ENCODE measurements around the gene UGT1A9.
"Not testable (repeated sequence)": the region's sequence is repeated elsewhere in the genome, so short reads cannot be mapped to it uniquely, and the experiment has no call there.

UGT1A9 gene

GRCh38 chr2:233680361-233681045 lies 8.8 kb downstream of the UGT1A9 start:
- DNase-seq (ENCODE audit: low read depth), result no peak

GRCh38 chr2:233681521-233682099 lies 9.9 kb downstream of the UGT1A9 start, which contains the start of gene UGT1A7:
UGT1A7 (plus strand) TSS chr2:233681901; CDS start chr2:233681938, 37 bp downstream.
- no peak for DNase-seq (ENCODE audit: low read depth)

DNA sequence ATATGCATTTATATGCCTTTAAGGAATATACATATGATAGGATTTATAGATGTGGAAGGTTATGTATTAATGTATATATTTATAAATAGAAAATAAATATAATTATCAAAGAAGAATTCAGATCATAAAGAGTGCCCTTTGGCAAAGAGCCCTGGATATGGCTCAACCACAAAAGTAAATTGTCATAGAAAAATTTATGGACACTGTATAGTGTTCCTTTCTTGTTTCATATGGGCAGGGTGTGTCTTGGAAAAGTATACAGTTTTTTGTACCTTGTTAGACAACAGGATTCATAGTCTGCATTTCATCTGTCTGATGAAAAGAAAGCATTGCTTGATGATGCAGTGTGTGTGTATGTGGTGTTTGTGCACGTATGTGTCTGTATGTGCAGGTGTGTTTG lies 12.9 kb downstream of the UGT1A9 start:
- no peak for DNase-seq (ENCODE audit: low read depth)

- DNase-seq (ENCODE audit: low read depth), result no peak
These were observed 15.2 kb downstream of the UGT1A9 start for GRCh38 chr2:233686928-233687327.

- DNase-seq (ENCODE audit: low read depth), result no peak
These were observed 16.6 kb downstream of the UGT1A9 start for GRCh38 chr2:233688341-233688740.

- no peak for DNase-seq (ENCODE audit: low read depth)
These were observed 17.3 kb downstream of the UGT1A9 start for GRCh38 chr2:233689031-233689430.

DNA sequence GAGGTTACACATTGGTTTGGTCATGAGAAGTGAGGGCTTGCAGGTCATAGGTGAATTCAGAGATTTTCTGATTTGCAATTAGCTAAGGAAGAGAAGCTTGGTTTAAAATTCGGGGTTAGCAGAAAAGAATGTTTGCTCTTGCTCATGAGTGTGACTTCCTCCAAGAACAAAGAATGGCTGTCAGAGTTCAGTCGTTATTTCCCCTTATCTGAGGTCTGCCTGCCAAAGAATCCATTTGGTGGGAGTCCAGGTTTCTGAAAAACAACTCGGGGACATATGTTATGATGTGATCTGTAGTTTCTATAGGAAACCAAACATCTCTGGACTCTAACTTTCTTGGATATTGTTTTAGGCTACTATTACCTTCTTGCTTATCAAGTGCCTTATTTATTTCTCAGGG lies 17.8 kb downstream of the UGT1A9 start:
- DNase-seq (ENCODE audit: low read depth), result no peak

DNA sequence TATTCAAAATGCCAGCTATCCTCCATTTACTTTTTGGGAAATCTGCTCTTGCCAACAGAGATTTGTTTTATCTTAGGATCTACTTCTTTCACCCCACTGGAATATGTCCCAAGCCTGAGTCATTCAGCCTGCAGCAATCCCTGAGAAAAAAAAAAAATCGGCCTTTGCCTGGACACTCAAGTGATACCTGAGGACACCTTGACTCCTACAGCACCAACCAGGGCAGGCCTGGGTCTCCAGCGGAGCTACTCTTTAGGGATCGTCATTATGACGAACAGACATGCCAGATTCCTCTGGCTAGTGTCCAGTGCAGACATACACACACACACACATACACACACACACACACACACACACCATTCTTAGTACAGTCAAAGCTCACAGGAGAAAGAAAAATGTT lies 18.7 kb downstream of the UGT1A9 start:
- DNase-seq (ENCODE audit: low read depth), result no peak

DNA sequence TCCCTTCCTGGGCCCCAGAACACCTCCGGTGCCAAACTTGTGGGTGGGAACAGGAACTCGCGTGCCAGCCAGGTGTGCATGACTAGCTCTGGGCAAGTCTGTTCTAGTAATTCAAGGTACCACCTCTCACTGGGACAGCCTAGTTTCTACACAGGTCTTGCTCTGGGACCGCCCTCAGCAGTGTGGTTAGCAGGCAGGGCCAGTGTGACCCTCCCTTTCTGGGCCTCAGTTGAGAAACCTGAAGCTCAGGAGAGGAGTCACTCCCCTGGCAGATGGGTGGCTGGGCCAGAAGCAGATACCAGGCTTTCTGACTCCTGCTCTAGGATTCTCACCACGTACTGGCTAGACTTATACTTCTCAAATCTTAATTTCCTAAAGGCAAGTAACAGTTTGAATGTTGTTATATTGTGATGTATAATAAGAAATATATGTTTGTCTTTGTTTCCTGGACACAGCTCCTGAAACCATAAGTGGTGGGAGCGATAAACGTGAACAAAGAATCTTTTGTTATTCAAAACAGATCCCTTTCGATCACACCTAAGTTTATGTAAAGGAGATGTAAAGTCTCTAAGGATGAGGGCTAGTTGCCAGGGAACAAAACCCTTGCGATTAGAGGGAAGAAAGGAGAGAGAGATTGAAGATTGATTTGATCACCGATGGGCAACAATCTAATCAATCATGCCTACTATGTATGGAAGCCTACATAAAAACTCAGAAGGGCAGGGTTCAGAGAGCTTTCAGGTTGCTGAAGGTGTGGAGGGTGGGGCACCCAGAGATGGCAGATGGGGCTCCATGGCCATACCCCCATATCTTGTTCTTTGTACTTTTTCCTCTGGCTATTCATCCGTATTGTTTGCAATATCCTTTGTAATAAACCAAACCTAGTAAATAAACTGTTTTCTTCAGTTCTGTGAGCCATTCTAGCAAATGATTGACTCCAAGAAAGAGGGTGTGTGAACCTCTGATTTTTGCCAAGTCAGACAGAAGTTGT lies 20.0 kb downstream of the UGT1A9 start:
- no peak for DNase-seq (ENCODE audit: low read depth)

DNA sequence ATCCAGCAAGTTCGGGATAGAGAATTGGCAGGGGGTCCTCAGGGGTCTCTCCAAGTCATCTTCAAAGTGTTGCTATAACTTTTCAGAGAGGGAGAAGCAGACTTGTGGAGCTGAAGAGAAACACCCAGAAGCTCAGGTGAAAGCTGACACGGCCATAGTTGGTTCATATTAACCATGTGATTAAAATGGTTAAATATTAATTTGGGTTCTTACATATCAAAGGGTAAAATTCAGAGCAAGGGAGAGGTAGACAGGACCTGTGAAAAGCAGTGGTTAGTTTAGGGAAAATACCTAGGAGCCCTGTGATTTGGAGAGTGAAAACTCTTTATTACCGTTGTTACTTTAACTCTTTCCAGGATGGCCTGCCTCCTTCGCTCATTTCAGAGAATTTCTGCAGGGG lies 20.9 kb downstream of the UGT1A9 start, which contains the start of gene UGT1A6:
Gene UGT1A6, plus strand, starts transcription at position 243 of the 400 bp plus-strand sequence. Its CDS starts 115 bp downstream, at position 358.
- DNase-seq (ENCODE audit: low read depth), result no peak

DNA sequence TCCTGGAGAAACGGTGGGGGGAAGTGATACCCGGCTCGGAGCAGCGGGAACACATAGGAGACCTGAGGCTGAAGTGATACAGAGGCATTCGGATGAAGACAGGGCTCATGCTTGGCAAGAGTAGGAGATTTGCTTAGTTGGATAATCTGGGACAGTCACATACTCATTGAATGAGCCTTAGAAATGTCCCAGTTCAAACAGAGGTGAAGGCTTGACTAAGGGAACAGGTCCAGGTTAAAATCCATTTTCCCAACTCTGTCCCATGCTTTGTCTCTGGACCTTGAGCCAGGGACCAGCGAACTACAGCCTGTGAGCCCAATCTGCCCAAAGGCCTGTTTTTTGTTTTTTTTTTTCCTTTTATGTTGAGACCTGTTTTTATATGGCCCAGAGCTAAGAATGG lies 22.3 kb downstream of the UGT1A9 start:
- no peak for DNase-seq (ENCODE audit: low read depth)

DNA sequence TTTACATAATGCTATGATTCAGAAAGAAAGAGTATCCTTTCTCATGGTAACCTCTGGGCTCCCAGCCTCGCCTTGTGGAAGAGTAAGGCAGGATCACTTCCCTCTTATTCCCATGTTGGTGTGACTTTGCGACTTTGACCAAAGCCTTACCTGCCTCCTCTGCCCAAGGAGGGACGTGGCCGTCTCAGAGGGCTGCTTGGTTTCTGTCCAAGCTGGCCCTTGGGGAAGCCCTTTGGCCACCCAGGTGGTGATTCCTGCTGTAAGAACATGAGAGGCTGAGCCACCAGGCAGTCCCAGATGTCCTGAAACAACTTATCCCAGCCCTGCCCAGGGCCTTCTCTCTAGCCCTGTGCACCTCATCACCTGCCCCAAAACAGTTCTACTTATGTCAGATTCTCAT lies 27.0 kb downstream of the UGT1A9 start:
- DNase-seq (ENCODE audit: low read depth), result no peak

GRCh38 chr2:233699424-233700027 lies 27.8 kb downstream of the UGT1A9 start:
- no peak for DNase-seq (ENCODE audit: low read depth)

GRCh38 chr2:233700028-233700635 lies 28.4 kb downstream of the UGT1A9 start:
- DNase-seq (ENCODE audit: low read depth), result no peak

DNA sequence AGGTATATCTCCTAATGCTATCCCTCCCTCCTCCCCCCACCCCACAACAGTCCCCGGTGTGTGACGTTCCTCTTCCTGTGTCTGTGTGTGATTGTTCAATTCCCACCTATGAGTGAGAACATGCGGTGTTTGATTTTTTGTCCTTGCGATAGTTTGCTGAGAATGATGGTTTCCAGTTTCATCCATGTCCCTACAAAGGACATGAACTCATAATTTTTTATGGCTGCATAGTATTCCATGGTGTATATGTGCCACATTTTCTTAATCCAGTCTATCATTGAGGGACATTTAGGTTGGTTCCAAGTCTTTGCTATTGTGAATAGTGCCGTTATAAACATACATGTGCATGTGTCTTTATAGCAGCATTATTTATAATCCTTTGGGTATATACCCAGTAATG lies 29.1 kb downstream of the UGT1A9 start:
- DNase-seq (ENCODE audit: low read depth), result not testable (repeated sequence)

DNA sequence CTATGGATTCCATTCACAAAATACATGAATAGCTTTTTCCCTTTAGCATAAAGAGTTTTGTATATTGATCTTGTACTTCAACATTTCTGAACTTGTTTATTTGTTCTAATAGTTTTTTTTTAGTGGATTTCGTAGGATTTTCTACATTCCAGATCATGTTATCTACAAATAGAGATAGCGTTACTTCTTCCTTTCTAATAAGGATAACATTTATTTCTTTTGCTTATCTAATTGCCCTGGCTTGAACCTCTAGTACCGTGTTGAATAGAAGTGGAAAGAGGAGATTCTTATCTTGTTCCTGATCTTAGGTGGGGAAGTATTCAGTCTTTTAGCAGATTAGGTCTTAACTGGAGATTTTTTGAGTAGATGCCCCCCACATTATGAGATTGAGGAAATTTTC lies 30.5 kb downstream of the UGT1A9 start:
- no peak for DNase-seq (ENCODE audit: low read depth)

DNA sequence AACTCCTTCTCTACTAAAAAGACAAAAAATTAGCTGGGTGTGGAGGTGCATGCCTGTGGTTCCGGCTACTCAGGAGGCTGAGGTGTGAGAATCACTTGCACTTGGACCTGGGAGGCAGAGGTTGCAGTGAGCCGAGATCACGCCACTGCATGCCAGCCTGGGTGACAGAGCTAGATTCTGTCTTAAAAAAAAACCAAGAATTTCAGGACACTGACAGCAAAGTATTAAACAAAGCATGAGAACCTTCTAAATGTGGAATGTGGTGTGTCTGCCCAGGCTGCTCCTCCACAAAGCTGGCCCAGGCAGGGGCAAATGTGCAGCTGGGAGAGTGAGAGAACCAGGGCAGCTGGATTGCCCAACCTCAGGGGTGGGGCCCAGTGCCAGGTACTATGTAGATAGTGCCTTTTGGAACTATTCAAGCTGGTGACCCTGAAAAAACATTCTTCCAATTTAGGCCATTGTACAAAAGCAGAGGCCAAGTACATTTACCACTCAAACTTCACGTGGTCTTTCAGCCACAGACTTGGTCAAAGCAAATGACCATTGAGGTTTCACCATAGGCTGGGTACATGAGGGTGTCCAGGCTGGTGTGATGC lies 34.3 kb downstream of the UGT1A9 start:
- no peak for DNase-seq (ENCODE audit: low read depth)

DNA sequence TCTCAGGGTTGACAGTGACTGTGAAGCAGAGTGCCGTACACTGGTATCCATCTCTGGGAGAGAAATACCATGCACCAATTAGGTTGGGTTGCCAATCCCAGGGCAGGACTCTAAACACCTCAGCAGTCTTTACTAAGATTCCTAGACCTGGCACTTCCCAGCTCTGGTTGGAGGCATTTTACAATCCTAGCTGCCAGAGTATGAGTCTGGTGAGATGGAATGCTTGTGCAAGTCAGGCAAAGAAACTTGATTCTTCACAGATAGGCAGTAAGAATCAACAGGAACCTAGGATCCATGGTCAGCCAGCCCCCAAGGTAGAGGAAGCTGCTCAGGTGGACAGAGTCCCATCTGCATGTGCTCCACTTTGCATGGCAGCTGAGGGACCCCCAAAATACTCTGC lies 35.0 kb downstream of the UGT1A9 start:
- no peak for DNase-seq (ENCODE audit: low read depth)

DNA sequence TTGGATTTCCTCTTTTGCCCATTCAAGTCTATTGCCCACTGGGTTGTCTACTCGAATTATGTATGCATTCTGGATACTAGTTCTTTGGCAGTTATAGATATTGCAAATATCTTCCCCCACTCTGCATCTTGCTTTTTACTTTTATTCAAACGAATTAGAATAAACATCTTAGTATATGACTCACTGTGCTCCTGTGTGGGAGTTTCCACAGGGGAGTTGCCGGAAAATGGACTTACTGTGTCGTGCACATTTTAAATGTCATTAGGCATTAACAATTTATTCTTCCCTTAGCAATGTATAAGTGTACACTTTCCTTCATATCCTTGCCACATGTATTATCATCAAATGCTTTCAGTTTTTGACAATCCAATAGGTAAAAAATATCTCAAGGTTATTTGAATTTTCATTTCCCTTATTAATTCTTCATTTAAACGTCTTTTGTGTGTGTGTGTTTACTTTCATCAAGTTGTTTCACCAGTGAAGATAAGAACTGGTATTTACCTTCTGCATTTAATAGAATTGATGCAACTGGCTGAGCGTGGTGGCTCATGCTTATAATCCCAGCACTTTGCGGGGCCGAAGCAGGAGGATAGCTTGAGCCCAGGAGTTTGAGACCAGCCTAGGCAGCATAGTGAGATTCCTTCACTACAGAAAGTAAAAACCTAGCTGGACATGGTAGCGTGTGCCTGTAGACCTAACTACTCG lies 36.4 kb downstream of the UGT1A9 start:
- no peak for DNase-seq (ENCODE audit: low read depth)

DNA sequence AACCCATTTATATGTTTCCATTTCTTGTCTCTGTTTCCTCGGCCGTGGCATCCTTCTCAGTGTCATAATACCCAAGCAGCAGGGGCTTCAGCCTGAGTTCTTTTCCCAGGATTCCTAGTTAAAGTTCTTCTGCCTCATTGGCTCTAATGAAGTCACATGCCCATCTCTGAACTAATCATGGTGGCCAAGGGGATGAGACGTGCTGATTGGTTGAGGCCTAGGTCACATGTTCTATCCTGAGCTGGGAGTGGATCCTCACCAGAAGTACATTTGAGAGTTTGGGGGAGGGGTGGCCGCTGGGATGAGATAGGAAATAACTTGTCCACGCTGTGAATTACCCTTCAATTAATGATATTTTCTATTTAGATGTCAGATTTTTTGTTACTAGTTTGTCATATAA lies 37.2 kb downstream of the UGT1A9 start:
- no peak for DNase-seq (ENCODE audit: low read depth)
